ENCODE measurements around the gene MAFF.

GRCh38 chr22:38191055-38191454 lies 10.7 kb upstream of the MAFF start:
- TF ChIP-seq, protein P1, sequence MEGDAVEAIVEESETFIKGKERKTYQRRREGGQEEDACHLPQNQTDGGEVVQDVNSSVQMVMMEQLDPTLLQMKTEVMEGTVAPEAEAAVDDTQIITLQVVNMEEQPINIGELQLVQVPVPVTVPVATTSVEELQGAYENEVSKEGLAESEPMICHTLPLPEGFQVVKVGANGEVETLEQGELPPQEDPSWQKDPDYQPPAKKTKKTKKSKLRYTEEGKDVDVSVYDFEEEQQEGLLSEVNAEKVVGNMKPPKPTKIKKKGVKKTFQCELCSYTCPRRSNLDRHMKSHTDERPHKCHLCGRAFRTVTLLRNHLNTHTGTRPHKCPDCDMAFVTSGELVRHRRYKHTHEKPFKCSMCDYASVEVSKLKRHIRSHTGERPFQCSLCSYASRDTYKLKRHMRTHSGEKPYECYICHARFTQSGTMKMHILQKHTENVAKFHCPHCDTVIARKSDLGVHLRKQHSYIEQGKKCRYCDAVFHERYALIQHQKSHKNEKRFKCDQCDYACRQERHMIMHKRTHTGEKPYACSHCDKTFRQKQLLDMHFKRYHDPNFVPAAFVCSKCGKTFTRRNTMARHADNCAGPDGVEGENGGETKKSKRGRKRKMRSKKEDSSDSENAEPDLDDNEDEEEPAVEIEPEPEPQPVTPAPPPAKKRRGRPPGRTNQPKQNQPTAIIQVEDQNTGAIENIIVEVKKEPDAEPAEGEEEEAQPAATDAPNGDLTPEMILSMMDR (IDR thresholded peaks at IDR 0.05), result no peak
- TF ChIP-seq SIN3A (IDR thresholded peaks at IDR 0.05; ENCODE audit: borderline replicate concordance, low read depth, low read length) (no peak), RCOR1 (IDR thresholded peaks at IDR 0.05; ENCODE audit: low read length) (no peak)
